ENCODE data around the gene PREX1. TPM values are rescaled to one million over a fixed set of nuclear protein-coding genes. Genes with fewer than 3 reads are reported as not detected.

PREX1 gene
- total and polyA plus RNA-seq, 2 of the 4 experiments (the other 2 are of a cell fraction): 0.67 to 0.72 TPM

GRCh38 chr20:48585061-48585870, 242.5 kb downstream of the PREX1 start:
- Histone ChIP-seq H3K27me3 (ENCODE audit: control insufficient read depth, insufficient read depth, low read length) (peaks cover 10% of the 10 kb centered on the region), H3K79me1 (ENCODE audit: low read depth in 1 of 2, low read length in 2 of 2) (no peaks in the 10 kb centered on the region), H3K36me3 (ENCODE audit: control insufficient read depth, insufficient read depth, low read length) (no peaks in the 10 kb centered on the region), H3K4ac (ENCODE audit: low read depth, low read length) (no peak overlapping the region), H2AK9ac (replicated peaks; ENCODE audit: low read depth, low read length, poor library complexity) (no peak overlapping the region), H3K56ac (ENCODE audit: extremely low read depth, insufficient read depth, low read length) (no peak overlapping the region), H3K18ac (ENCODE audit: low read depth, low read length) (no peak overlapping the region), H3K9me3 (ENCODE audit: control insufficient read depth, insufficient read depth, low read length) (no peaks in the 10 kb centered on the region), H3K14ac (replicated peaks; ENCODE audit: low read depth, low read length) (no peak overlapping the region), H2BK5ac (ENCODE audit: low read depth, low read length, poor library complexity, severe bottlenecking) (no peak overlapping the region), H4K91ac (ENCODE audit: insufficient read depth, low read depth, low read length) (no peak overlapping the region), H4K8ac (ENCODE audit: low read depth in 2 of 2, low read length in 2 of 2) (no peak overlapping the region), H2AK5ac (ENCODE audit: low read depth, low read length) (no peak overlapping the region), H2BK20ac (ENCODE audit: low read depth, low read length) (no peak overlapping the region), H3K27ac (ENCODE audit: insufficient read depth, low read length) (no peak overlapping the region), H4K20me1 (ENCODE audit: insufficient read depth, low read length) (no peaks in the 10 kb centered on the region), H2AFZ (replicated peaks; ENCODE audit: low read length, poor library complexity) (no peak overlapping the region), H3K9ac (ENCODE audit: low read depth, low read length) (no peak overlapping the region), H3K4me1 (ENCODE audit: control insufficient read depth, insufficient read depth, low read length) (no peaks in the 10 kb centered on the region), H4K5ac (ENCODE audit: low read depth, low read length) (no peak overlapping the region), H3K9me1 (ENCODE audit: insufficient read depth, low read length) (no peaks in the 10 kb centered on the region), H2BK120ac (ENCODE audit: low read depth, low read length) (no peak overlapping the region), H2BK15ac (ENCODE audit: low read depth, low read length) (no peak overlapping the region), H3K4me2 (ENCODE audit: low read depth, low read length) (no peak overlapping the region), H3K23ac (ENCODE audit: low read depth, low read length) (no peak overlapping the region), H3K4me3 (ENCODE audit: insufficient read depth, low read depth, low read length) (no peak overlapping the region)
- ATAC-seq (ENCODE audit: low read depth): no peak
- dilution Hi-C loops (cut with HindIII; ENCODE audit: low sequenced_read_pairs, unreplicated experiment) (no loop called here), in situ Hi-C loops (cut with MboI; ENCODE audit: low sequenced_read_pairs) (no loop called here), intact Hi-C loops (cut with micrococcal nuclease) (no loop called here)
- BruUV-seq (replicated peaks): no TSS peak
- WGBS, 2 experiments (ENCODE audit: extremely low coverage in 2 of 2, insufficient read length in 1 of 2): 27% methylated on average over 7 of the region's 21 CpGs; no CpG with 5 or more reads in 1 of the 2 experiments
- TF ChIP-seq NFE2L2 (IDR thresholded peaks at IDR 0.05; ENCODE audit: low read depth, low read length): no peak
- no peak for DNase-seq
- ChIA-PET POLR2A (ENCODE audit: unreplicated experiment) (no interaction called here), CTCF (no interaction called here)
